ENCODE measurements around the gene SPESP1. TPM values are rescaled to one million over a fixed set of nuclear protein-coding genes. Genes with fewer than 3 reads are reported as not detected.
"Not testable (repeated sequence)": the region's sequence is repeated elsewhere in the genome, so short reads cannot be mapped to it uniquely, and the experiment has no call there.

Gene SPESP1
- total RNA-seq, 1 donor from 2014 or later, result 3.0 TPM

GRCh38 chr15:68963719-68964118 is 33.4 kb downstream of the SPESP1 start:
- DNase-seq (ENCODE audit: low spot score), result not testable (repeated sequence)

- DNase-seq (ENCODE audit: low spot score), result no peak
These were observed 36.7 kb downstream of the SPESP1 start for GRCh38 chr15:68966996-68967395.

- DNase-seq (ENCODE audit: low spot score), result no peak
These were observed 37.6 kb downstream of the SPESP1 start for GRCh38 chr15:68967948-68968347.

GRCh38 chr15:68969298-68969697 is 39.0 kb downstream of the SPESP1 start:
- DNase-seq (ENCODE audit: low spot score), result no peak

- no peak for DNase-seq (ENCODE audit: low spot score)
These were observed 42.1 kb downstream of the SPESP1 start for GRCh38 chr15:68972201-68973065.

- not testable (repeated sequence) for DNase-seq (ENCODE audit: low spot score)
These were observed 45.4 kb downstream of the SPESP1 start for GRCh38 chr15:68975651-68976160.

- DNase-seq (ENCODE audit: low spot score), result not testable (repeated sequence)
These were observed 47.1 kb downstream of the SPESP1 start for GRCh38 chr15:68977426-68977825.

- DNase-seq (ENCODE audit: low spot score), result no peak
These were observed 48.7 kb downstream of the SPESP1 start for GRCh38 chr15:68979006-68979405.

GRCh38 chr15:68979816-68980215 is 49.5 kb downstream of the SPESP1 start:
- no peak for DNase-seq (ENCODE audit: low spot score)

- DNase-seq (ENCODE audit: low spot score), result no peak
These were observed 50.5 kb downstream of the SPESP1 start for GRCh38 chr15:68980786-68981185.

- DNase-seq (ENCODE audit: low spot score), result no peak
These were observed 51.6 kb downstream of the SPESP1 start for GRCh38 chr15:68981941-68982340.

- no peak for DNase-seq (ENCODE audit: low spot score)
These were observed 52.7 kb downstream of the SPESP1 start for GRCh38 chr15:68982976-68983563.

GRCh38 chr15:68983961-68984481 is 53.7 kb downstream of the SPESP1 start:
- no peak for DNase-seq (ENCODE audit: low spot score)

GRCh38 chr15:68984586-68984985 is 54.3 kb downstream of the SPESP1 start:
- DNase-seq (ENCODE audit: low spot score), result no peak

- DNase-seq (ENCODE audit: low spot score), result no peak
These were observed 55.1 kb downstream of the SPESP1 start for GRCh38 chr15:68985361-68985891.

GRCh38 chr15:68986322-68986721 is 56.0 kb downstream of the SPESP1 start:
- no peak for DNase-seq (ENCODE audit: low spot score)

GRCh38 chr15:68987120-68987519 is 56.8 kb downstream of the SPESP1 start:
- DNase-seq (ENCODE audit: low spot score), result no peak

- no peak for DNase-seq (ENCODE audit: low spot score)
These were observed 57.4 kb downstream of the SPESP1 start for GRCh38 chr15:68987676-68988075.

GRCh38 chr15:68989541-68990230 is 59.4 kb downstream of the SPESP1 start:
- DNase-seq (ENCODE audit: low spot score), result no peak

GRCh38 chr15:68990231-68990991 is 60.1 kb downstream of the SPESP1 start:
- DNase-seq (ENCODE audit: low spot score), result no peak

GRCh38 chr15:68990992-68991500 is 60.7 kb downstream of the SPESP1 start:
- no peak for DNase-seq (ENCODE audit: low spot score)

Data from ureter (tissue), 1 donor.